Ramos (cell line): ENCODE measurements around the gene CNNM4.

Source experiments
- in situ Hi-C: fragments of 300-500 bp; cut with MboI; formaldehyde crosslinking; loops from one replicate; pipeline ENCODE4 v1.14.3; 2022; ENCODE audit warnings: low sequenced_read_pairs; ENCODE audit not compliant: unreplicated experiment

Gene CNNM4

DNA sequence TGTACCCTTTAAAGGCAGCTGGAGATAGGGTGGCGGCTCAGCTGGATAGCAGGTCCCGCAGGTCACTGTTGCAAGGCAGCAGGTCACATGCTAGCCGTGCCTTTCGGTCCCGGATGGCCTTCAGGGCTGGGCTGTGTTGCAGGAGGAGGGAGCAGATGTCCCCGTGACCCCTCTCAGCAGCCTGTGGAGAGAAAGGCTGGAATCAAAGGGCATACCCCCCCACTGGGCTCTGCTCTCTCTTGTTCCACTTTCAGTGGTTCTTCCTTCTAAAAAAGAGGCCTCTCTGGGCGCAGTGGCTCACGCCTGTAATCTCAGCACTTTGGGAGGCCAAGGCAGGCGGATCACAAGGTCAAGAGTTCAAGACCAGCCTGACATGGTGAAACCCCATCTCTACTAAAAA lies 87.6 kb downstream of the CNNM4 start:
- in situ Hi-C loops = no loop called here

DNA sequence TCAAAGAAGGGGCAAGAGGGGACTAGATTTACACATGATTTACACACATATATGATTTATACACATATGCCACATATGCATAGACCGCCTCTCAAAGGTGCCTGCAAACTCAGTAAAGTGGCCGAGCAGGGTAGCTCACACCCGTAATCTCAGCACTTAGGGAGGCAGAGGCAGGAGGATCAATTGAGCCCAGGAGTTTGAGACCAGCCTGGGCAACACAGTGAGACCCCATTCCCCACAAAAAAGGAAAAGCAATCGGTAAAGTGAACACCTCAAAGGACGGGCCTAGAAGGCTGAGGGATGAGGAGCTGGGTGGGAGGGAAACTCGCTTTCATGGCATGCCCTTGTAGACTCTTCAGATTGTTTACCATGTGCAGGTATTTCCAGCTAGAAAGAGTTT lies 92.0 kb downstream of the CNNM4 start:
- in situ Hi-C loops = no loop called here

DNA sequence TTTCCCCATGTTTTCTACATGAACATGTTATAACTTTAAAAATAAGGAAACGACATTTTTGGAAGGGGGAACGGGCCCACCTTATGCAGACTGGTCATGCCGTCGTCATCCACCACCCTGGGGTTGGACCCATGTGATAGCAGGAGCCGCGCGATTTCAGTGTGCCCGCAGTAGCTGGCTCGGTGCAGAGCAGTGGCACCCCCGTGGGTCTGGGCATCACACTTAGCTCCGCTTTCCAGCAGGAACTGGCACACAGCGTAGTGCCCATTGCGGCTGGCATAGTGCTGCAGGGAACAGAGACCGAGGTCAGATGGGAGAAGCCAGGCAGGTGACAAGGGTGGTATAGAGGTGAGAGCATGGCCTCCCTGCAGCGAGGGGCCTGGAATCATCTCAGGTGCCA lies 92.6 kb downstream of the CNNM4 start:
- in situ Hi-C loops = no loop called here

DNA sequence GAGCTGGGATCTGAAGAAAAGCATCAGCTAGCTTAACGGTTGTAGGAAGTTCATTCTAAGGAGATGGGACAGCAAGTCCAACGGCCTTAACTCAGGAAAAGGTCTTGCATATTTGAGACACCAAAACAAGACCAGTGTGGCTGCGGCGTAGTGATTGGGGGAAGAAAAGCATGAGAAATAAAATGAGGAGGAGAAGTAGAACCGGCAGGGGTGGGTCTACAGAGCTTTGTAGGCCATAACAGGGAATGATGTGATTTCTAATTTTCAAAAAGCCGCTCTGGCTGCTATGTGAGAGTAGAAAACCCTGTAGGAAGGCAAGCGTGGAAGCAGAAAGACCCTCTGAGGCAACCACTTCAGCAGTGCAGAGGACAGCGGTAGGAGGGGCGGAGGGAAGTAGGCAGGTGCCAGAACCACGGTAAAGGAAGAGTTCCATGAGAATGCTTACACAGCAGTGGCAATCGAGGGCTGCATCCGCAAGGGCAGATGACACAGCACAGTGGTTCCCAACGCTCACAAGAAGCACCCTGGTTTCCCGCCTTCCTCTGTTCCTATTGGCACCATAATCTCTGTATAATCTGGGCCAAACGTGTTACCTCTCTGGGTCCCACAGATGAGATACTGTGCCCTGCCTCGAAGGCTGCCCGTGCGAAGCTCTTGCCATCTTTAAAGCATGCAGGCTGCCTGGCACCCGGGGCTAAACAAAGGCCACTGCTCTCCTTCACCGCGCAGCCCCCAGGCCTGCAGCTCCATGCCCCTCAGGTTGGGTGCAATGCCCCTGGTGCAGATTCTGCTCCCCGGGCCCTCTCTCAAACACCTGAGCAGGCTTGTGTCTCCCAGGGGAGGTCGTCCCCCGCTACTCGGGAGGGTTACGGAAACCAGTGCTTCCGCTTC lies 96.3 kb downstream of the CNNM4 start:
- in situ Hi-C loops = loop anchor here (5.0 kb wide), 1 partner anchor 90 kb away; no protein-coding TSS in a partner anchor

DNA sequence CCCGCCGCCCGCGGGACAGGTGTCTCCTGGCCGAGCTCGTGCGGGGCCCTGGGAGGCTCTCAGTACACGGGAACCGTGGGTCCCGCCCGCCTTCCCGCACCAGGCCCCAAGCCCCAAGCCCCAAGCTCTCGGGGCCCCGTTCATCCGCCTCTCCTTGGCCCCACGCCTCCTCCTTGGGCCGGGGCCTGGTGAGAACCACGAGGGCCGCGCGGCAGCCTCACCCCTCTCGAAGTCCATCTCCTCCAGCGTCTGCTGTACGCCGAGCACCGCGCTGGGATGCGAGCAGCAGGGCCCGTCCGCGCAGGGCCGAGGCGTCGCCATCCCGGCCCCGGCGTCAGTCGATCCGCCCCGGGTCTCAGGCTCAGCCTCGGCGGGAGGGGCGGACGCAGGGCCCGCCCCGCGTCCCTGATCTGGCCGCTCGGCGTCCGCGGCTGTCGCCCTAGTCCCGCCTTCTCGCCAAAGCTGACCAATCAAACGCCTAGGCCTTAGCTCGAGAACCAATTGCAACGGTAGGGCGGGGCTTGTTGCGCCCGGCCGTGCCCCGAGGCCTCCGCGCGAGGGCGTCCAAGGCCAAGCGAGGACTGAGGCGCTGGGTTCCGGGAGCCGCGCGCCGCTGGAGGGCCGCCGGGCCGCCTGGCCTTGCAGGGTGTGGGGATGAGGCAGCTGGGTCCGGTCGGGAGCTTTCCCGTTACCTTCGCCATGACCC lies 97.1 kb downstream of the CNNM4 start, which contains the start of gene ANKRD39:
TSS of gene ANKRD39 (minus strand) at position 350 of the 706 bp plus-strand sequence. CDS start at position 321, 29 bp downstream.
- in situ Hi-C loops = loop anchor here (5.0 kb wide), 1 partner anchor 89 kb away; no protein-coding TSS in a partner anchor

DNA sequence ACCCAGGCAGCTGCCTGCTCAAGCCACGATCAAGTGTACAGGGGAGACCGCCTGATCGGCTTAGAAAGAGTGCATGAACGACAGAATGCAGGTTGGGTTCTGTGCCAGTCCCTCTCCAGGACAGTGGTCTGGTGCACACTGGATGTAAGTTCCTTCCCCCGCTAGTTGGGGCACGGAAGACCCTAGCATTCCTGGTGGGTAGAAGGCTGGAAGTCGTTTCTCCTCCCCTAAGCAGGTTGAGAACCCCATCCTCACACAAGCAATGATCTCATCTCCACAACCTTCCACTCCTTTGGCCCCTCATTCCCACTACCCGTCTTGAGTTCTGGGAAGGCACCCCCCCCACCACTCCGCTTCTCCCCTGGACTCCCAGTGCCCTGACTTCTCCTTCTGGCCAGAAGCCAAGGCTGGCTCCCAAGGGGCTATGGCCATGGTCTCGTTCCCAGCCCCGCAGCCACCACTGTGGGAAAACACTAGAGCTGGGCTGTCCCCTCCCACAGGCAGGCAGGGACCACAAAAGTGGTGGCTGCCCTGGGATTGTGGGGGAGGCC lies 98.5 kb downstream of the CNNM4 start:
- in situ Hi-C loops = loop anchor here (5.0 kb wide), 1 partner anchor 88 kb away; no protein-coding TSS in a partner anchor

DNA sequence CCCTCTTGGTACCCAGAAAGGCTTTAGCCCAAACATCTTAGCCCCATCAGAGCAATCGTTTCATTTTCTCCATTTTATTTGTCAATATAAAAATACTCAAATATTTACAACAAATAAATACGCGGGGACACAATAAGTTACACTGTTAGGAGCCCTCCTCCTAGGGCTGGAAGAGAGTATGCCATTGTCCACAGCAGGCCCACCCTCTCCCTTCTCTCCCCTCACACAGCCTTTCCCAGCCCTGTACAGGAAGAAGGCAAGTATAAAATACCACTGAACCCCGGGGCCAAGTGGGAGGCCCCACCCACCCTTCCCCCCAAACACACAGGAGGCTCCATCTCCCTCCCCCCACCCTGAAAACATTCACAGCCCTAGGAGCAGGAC lies 99.0 kb downstream of the CNNM4 start:
- in situ Hi-C loops = loop anchor here (5.0 kb wide), 1 partner anchor 88 kb away; no protein-coding TSS in a partner anchor

DNA sequence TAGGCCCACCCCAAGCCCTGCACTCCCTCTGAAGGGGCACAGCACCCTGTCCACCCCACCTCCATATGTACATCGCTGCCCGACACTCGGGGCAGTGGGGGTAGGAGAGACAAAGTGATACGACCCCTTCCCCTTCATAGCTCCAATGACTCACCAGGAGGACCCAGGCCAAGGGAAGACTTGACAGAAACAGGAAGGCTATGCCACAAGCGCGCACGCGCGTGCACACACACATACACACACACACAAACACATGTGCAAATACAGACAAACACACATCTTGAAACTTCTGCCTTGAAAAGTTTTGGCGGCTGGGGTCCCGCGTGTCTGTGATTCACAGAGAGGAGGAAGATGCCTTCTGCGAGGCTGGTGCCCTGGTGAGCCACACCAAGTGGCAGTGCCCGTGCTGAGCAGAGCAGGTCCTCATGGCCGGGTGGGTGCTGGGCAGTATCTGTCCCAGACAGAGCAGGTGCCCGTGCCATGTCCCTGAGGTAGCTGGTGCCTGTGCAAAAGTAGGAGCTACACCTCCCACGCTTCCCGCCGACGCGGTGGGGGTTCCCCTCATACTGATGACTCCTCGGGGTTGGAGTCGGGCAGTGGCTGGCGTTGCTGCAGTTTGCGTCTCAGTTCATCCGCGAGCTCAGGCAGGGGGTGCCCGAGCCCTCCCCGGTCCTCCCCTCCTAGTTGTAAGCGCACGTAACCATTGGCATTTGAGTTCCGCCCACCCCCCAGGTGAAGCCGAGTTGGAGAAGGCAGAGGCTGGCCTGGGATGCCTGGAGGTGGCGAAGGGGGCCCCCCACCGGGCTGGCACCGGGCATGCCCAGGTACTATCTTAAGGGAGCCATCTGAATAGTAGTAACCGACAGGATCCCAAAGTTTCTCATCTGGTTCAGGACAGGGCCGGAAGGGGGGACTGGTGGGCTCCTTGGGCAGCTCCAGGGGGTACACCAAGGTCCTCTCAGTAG lies 99.6 kb downstream of the CNNM4 start:
- in situ Hi-C loops = no loop called here

DNA sequence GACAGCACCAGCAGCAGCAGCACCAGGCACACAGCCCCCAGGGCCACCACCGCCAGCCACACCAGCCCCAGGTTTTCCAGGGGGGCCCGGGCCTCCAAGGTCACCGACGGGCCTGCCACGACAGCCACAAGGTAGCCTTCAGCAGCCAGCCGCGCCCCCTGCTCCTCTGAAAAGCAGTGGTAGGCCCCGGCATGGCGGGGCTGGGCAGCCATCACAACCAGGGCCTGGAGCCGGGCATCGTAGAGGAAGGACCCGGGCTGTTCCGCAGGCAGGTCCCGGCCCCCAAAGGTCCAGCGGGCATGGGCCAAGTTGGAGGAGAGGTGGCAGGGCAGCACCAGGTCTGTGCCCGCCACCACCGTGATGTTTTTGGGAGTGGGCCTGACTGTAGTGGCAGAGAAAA lies 100.4 kb downstream of the CNNM4 start:
- in situ Hi-C loops = no loop called here
